BLaER1 (cell line): ENCODE data around the gene CROCC.
A peak's percentile ranks its signal among the peaks of the same experiment; 100 is the strongest.
"Not testable (repeated sequence)": the region's sequence is repeated elsewhere in the genome, so short reads cannot be mapped to it uniquely, and the experiment has no call there.

Experiments
- H3K27ac ChIP-seq: shearing (Covaris generic); formaldehyde crosslinking; 2 replicates; pipeline ENCODE4 v1.8.1; 2022
- H3K27me3 ChIP-seq: shearing (Covaris generic); formaldehyde crosslinking; 2 replicates; pipeline ENCODE4 v1.8.1; 2022
- H3K36me3 ChIP-seq: shearing (Covaris generic); formaldehyde crosslinking; 2 replicates; pipeline ENCODE4 v1.8.1; 2022
- H3K4me1 ChIP-seq: shearing (Covaris generic); formaldehyde crosslinking; 2 replicates; pipeline ENCODE4 v1.8.1; 2022
- H3K4me2 ChIP-seq: shearing (Covaris generic); formaldehyde crosslinking; 2 replicates; pipeline ENCODE4 v1.8.1; 2022
- H3K4me3 ChIP-seq: shearing (Covaris generic); formaldehyde crosslinking; 2 replicates; pipeline ENCODE4 v1.8.1; 2022
- H3K9ac ChIP-seq: shearing (Covaris generic); formaldehyde crosslinking; 2 replicates; pipeline ENCODE4 v1.8.1; 2022
- H3K9me3 ChIP-seq: shearing (Covaris generic); formaldehyde crosslinking; 2 replicates; pipeline ENCODE4 v1.8.1; 2022
- H4K20me1 ChIP-seq: shearing (Covaris generic); formaldehyde crosslinking; 2 replicates; pipeline ENCODE4 v1.8.1; 2022
- Cebpa-rat ChIP-seq: shearing (Covaris generic); IDR thresholded peaks from 2 replicates; pipeline ENCODE4 v1.8.1; 2022

CROCC gene

GRCh38 chr1:16938351-16939321 is 16.9 kb downstream of the CROCC start:
- Histone ChIP-seq H3K4me2 (no peak overlapping the region), H3K4me3 (no peak overlapping the region), H3K4me1 (peaks cover 3% of the 10 kb centered on the region), H3K9me3 (no peaks in the 10 kb centered on the region), H3K27me3 (no peaks in the 10 kb centered on the region), H3K27ac (no peak overlapping the region), H4K20me1 (no peaks in the 10 kb centered on the region), H3K9ac (no peak overlapping the region), H3K36me3 (peaks cover 24% of the 10 kb centered on the region; the same call in 1 of the 2 replicates)
- TF ChIP-seq Cebpa-rat, result no peak

- not testable (repeated sequence) for H3K4me2 ChIP-seq, H3K27me3 ChIP-seq, H3K9me3 ChIP-seq, H3K27ac ChIP-seq, H3K9ac ChIP-seq, H4K20me1 ChIP-seq, H3K4me3 ChIP-seq
- Histone ChIP-seq H3K36me3 (peaks cover 24% of the 10 kb centered on the region; the same call in 1 of the 2 replicates), H3K4me1 (peaks cover 12% of the 10 kb centered on the region)
Measured at GRCh38 chr1:16939386-16940180, 17.9 kb downstream of the CROCC start.

DNA sequence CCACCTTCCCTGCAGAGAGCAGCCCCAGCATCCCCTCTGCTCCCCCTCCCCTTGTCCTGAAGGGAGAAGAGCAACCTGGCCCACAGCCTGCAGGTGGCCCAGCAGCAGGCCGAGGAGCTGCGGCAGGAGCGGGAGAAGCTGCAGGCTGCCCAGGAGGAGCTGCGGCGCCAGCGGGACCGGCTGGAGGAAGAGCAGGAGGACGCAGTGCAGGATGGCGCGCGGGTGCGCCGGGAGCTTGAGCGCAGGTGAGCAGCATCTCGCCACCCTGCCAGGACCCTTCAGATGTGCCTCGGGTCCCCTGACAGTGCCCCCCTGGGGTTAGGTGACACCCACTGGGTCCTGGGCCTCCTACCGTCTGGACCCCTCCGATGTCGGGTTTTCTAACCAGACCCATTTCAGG is 22.3 kb downstream of the CROCC start:
- no peaks in the 10 kb centered on the region; the same call in 1 of the 2 replicates for H3K36me3 ChIP-seq
- H3K4me1 ChIP-seq, result peaks cover 57% of the 10 kb centered on the region
- H3K9me3 ChIP-seq, result no peaks in the 10 kb centered on the region
- peaks cover 33% of the 10 kb centered on the region for H4K20me1 ChIP-seq
- H3K4me3 ChIP-seq, result no peak overlapping the region
- H3K27ac ChIP-seq, result no peak overlapping the region
- no peaks in the 10 kb centered on the region for H3K27me3 ChIP-seq
- TF ChIP-seq Cebpa-rat, result no peak
- peak overlapping the region; percentile 91 for H3K4me2 ChIP-seq
- no peak overlapping the region for H3K9ac ChIP-seq

GRCh38 chr1:16945512-16945911 is 23.8 kb downstream of the CROCC start:
- peaks cover 60% of the 10 kb centered on the region for H3K4me1 ChIP-seq
- H3K36me3 ChIP-seq, result not testable (repeated sequence)

GRCh38 chr1:16946185-16946584 is 24.5 kb downstream of the CROCC start:
- not testable (repeated sequence) for H3K27me3 ChIP-seq, H3K36me3 ChIP-seq, H3K9me3 ChIP-seq, H3K27ac ChIP-seq
- Histone ChIP-seq H3K4me2 (peak overlapping the region; percentile 91), H3K4me3 (peak overlapping the region; percentile 20; the same call in 1 of the 2 replicates), H4K20me1 (peaks cover 52% of the 10 kb centered on the region), H3K4me1 (peaks cover 60% of the 10 kb centered on the region), H3K9ac (peak overlapping the region; percentile 30; the same call in 1 of the 2 replicates)

More at GRCh38 chr1:16945512-16945911, 23.8 kb downstream of the CROCC start:
- H4K20me1 ChIP-seq, result peaks cover 46% of the 10 kb centered on the region
- H3K27me3 ChIP-seq, H3K9me3 ChIP-seq, H3K27ac ChIP-seq: not testable (repeated sequence)
- 0 out of 2 replicates have a peak overlapping the region, but pooled peaks have one; percentile 30 for H3K9ac ChIP-seq
- 0 out of 2 replicates have a peak overlapping the region, but pooled peaks have one; percentile 20 for H3K4me3 ChIP-seq
- H3K4me2 ChIP-seq, result peak overlapping the region; percentile 91

DNA sequence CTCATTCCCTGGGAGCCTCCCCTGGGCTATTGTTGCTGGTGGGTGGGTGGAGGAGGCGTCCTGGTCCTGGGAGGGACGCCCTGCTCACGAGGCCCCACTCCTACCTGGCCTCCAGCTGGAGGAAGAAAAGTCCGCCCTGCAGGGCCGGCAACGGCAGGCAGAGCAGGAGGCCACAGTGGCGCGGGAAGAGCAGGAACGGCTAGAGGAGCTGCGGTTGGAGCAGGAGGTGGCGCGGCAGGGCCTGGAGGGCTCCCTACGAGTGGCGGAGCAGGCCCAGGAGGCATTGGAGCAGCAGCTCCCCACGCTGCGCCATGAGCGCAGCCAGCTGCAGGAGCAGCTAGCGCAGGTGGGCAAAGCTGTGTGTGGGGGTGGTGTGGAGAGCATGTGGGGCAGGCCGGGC is 24.9 kb downstream of the CROCC start:
- H3K9ac ChIP-seq, result peak overlapping the region; percentile 30; the same call in 1 of the 2 replicates
- peaks cover 56% of the 10 kb centered on the region for H4K20me1 ChIP-seq
- H3K4me3 ChIP-seq, result 0 out of 2 replicates have a peak overlapping the region, but pooled peaks have one; percentile 20
- H3K27me3 ChIP-seq, result no peaks in the 10 kb centered on the region
- H3K9me3 ChIP-seq, result no peaks in the 10 kb centered on the region
- TF ChIP-seq Cebpa-rat, result no peak
- H3K4me2 ChIP-seq, result peak overlapping the region; percentile 91
- peaks cover 60% of the 10 kb centered on the region for H3K4me1 ChIP-seq
- H3K27ac ChIP-seq, result no peak overlapping the region
- H3K36me3 ChIP-seq, result no peaks in the 10 kb centered on the region

DNA sequence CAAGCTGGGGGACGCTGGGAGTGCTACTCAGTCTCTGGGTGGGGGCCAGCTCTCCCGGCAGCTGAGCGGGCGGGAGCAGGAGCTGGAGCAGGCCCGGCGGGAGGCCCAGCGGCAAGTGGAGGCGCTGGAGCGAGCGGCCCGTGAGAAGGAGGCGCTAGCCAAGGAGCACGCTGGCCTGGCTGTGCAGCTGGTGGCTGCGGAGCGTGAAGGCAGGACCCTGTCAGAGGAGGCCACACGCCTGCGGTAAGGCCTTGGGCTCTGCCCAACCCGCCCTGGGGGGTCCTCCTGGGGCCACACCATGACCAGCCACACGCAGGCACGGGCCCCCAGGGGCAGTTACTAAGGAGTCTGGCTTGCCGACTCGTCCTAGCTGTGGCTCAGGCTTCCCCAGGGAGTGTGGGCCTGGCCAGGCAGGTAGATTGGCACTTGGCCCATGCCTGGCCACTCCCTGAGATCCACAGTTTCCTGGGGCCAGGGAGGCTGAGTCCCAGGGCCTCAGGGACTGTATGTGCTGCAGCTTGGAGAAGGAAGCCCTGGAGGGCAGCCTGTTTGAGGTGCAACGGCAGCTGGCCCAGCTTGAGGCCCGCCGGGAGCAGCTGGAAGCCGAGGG is 26.7 kb downstream of the CROCC start:
- H3K4me3 ChIP-seq, H3K27me3 ChIP-seq, H3K36me3 ChIP-seq, H3K9me3 ChIP-seq: not testable (repeated sequence)
- Histone ChIP-seq H3K4me1 (peaks cover 60% of the 10 kb centered on the region), H4K20me1 (peaks cover 56% of the 10 kb centered on the region), H3K27ac (0 out of 2 replicates have a peak overlapping the region, but pooled peaks have one; percentile 29), H3K4me2 (peak overlapping the region; percentile 62), H3K9ac (0 out of 2 replicates have a peak overlapping the region, but pooled peaks have one; percentile 28)

DNA sequence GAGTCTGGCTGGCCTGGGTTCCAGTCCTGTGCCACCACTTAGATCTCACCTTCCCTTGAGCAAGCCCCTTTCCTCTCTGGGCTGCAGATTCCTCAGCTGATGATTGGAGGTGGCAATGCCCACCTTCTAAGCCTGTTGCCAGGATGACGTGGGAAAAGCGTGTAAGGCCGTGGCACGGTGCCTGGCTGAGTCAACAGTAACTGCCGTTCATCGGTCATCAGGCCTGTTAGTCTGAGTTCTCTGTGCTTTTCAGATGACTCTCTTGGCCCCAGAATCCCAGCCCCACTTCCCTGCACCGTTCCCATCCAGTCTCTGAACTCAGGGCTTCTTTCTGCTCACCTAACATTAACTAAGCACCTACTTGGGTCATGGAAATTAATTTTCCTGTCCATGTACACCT is 27.3 kb downstream of the CROCC start:
- not testable (repeated sequence) for H3K27me3 ChIP-seq, H3K36me3 ChIP-seq, H3K9me3 ChIP-seq, H3K9ac ChIP-seq, H3K4me3 ChIP-seq
- peaks cover 53% of the 10 kb centered on the region for H3K4me1 ChIP-seq
- 0 out of 2 replicates have a peak overlapping the region, but pooled peaks have one; percentile 29 for H3K27ac ChIP-seq
- H4K20me1 ChIP-seq, result peaks cover 56% of the 10 kb centered on the region
- H3K4me2 ChIP-seq, result peak overlapping the region; percentile 62

DNA sequence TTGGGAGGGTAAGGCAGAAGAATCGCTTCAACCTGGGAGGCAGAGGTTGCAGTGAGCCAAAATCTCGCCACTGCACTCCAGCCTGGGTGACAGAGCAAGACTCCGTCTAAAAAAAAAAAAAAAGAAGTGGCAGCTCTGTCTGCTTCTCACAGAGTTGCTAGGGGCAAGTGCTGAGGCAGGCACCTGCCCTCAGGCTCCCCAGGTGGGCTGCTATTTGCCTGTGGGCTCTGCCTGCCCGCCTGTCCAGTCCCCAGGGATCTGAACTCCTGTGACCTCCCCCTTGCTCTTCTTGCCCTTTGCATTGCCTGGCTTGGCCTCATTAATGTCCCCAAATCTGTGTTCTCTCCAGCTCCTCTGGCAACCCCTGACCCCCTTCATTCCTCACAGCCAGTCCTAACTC is 30.6 kb downstream of the CROCC start:
- not testable (repeated sequence) for H3K27ac ChIP-seq, H3K27me3 ChIP-seq, H3K9me3 ChIP-seq, H3K4me2 ChIP-seq, H3K4me3 ChIP-seq, H3K9ac ChIP-seq, H3K36me3 ChIP-seq
- peaks cover 40% of the 10 kb centered on the region for H4K20me1 ChIP-seq
- peaks cover 24% of the 10 kb centered on the region for H3K4me1 ChIP-seq
